H9 (cell line): ENCODE results near the gene GXYLT1. TPM values are rescaled to one million over a fixed set of nuclear protein-coding genes. Genes with fewer than 3 reads are reported as not detected.

ENCODE experiments used
- DNase-seq: peaks from one replicate; pipeline ENCODE4 v3.0.0-alpha.2; 2017
- H2AFZ ChIP-seq: one replicate; pipeline ENCODE4 v1.6.1; 2013; ENCODE audit warnings: mild to moderate bottlenecking, low read length, control low read depth, moderate library complexity
- H2AK5ac ChIP-seq: 2 replicates; pipeline ENCODE4 v1.6.1; 2013; ENCODE audit warnings: low read length, control low read depth, mixed read lengths; ENCODE audit not compliant: insufficient read length
- H2BK120ac ChIP-seq: one replicate; pipeline ENCODE4 v1.6.1; 2013; ENCODE audit warnings: low read depth, mild to moderate bottlenecking, low read length, control low read depth, inconsistent platforms; ENCODE audit not compliant: poor library complexity, severe bottlenecking
- H2BK12ac ChIP-seq: 2 replicates; pipeline ENCODE4 v1.6.1; 2013; ENCODE audit warnings: low read length, control low read depth, mixed read lengths, low read depth; ENCODE audit not compliant: insufficient read length
- H2BK15ac ChIP-seq: 2 replicates; pipeline ENCODE4 v1.6.1; 2013; ENCODE audit warnings: low read depth, low read length, control low read depth
- H2BK20ac ChIP-seq: one replicate; pipeline ENCODE4 v1.6.1; 2013; ENCODE audit warnings: low read depth, mild to moderate bottlenecking, low read length, control low read depth, inconsistent platforms; ENCODE audit not compliant: poor library complexity, severe bottlenecking
- H2BK5ac ChIP-seq: 2 replicates; pipeline ENCODE4 v1.6.1; 2013; ENCODE audit warnings: low read length, control low read depth, mixed read lengths; ENCODE audit not compliant: insufficient read length
- H3K14ac ChIP-seq: 2 replicates; pipeline ENCODE4 v1.6.1; 2013; ENCODE audit warnings: low read length, control low read depth; ENCODE audit not compliant: insufficient read depth
- H3K18ac ChIP-seq: 2 replicates; pipeline ENCODE4 v1.6.1; 2013; ENCODE audit warnings: low read depth, mild to moderate bottlenecking, mixed read lengths, low read length, control low read depth; ENCODE audit not compliant: insufficient read length
- H3K23ac ChIP-seq: 2 replicates; pipeline ENCODE4 v1.6.1; 2013; ENCODE audit warnings: low read length, control low read depth, mixed read lengths, low read depth; ENCODE audit not compliant: insufficient read length
- H3K23me2 ChIP-seq: 2 replicates; pipeline ENCODE4 v1.6.1; 2013; ENCODE audit warnings: low read depth, mild to moderate bottlenecking, mixed read lengths, low read length, control low read depth; ENCODE audit not compliant: insufficient read length, poor library complexity, severe bottlenecking
- H3K27ac ChIP-seq: 2 replicates; pipeline ENCODE4 v1.5.1; 2013; ENCODE audit warnings: low read length, control low read depth, mixed read lengths, low read depth; ENCODE audit not compliant: insufficient read length
- H3K27me3 ChIP-seq: 2 replicates; pipeline ENCODE4 v1.6.1; 2013; ENCODE audit warnings: low read length, control low read depth, inconsistent platforms; ENCODE audit not compliant: insufficient read depth
- H3K4ac ChIP-seq: 2 replicates; pipeline ENCODE4 v1.6.1; 2013; ENCODE audit warnings: low read depth, mild to moderate bottlenecking, control low read depth, inconsistent platforms, low read length, moderate library complexity
- H3K4me1 ChIP-seq: 2 replicates; pipeline ENCODE4 v1.6.1; 2013; ENCODE audit warnings: low read length, control low read depth, inconsistent platforms; ENCODE audit not compliant: insufficient read depth
- H3K4me2 ChIP-seq: 2 replicates; pipeline ENCODE4 v1.6.1; 2013; ENCODE audit warnings: low read length, control low read depth, mixed read lengths; ENCODE audit not compliant: insufficient read length, insufficient read depth
- H3K56ac ChIP-seq: 2 replicates; pipeline ENCODE4 v1.6.1; 2013; ENCODE audit warnings: low read depth, mild to moderate bottlenecking, mixed read lengths, low read length, control low read depth; ENCODE audit not compliant: insufficient read length
- H3K79me1 ChIP-seq: 2 replicates; pipeline ENCODE4 v1.6.1; 2013; ENCODE audit warnings: low read depth, mild to moderate bottlenecking, moderate library complexity, low read length, control low read depth, inconsistent platforms; ENCODE audit not compliant: insufficient read depth, poor library complexity, severe bottlenecking
- H3K79me2 ChIP-seq: 2 replicates; pipeline ENCODE4 v1.6.1; 2013; ENCODE audit warnings: low read length, control low read depth, inconsistent platforms; ENCODE audit not compliant: insufficient read depth
- H3K9ac ChIP-seq: 2 replicates; pipeline ENCODE4 v1.6.1; 2013; ENCODE audit warnings: low read length, control low read depth, mixed read lengths; ENCODE audit not compliant: insufficient read length; ENCODE audit errors: extremely low read depth
- H3K9me3 ChIP-seq: one replicate; pipeline ENCODE4 v1.6.1; 2013; ENCODE audit warnings: low read depth, low read length, inconsistent platforms; ENCODE audit not compliant: control insufficient read depth
- H3T11ph ChIP-seq: one replicate; pipeline ENCODE4 v1.6.1; 2013; ENCODE audit warnings: mild to moderate bottlenecking, low read length, control low read depth, inconsistent platforms
- H4K20me1 ChIP-seq: one replicate; pipeline ENCODE4 v1.6.1; 2013; ENCODE audit not compliant: control insufficient read depth, insufficient read length, insufficient read depth
- H4K5ac ChIP-seq: 2 replicates; pipeline ENCODE4 v1.6.1; 2013; ENCODE audit warnings: low read depth, mild to moderate bottlenecking, mixed read lengths, low read length, control low read depth; ENCODE audit not compliant: insufficient read length
- H4K8ac ChIP-seq: replicated peaks from 2 replicates; pipeline ENCODE4 v1.6.1; 2013; ENCODE audit warnings: low read length, control low read depth, mixed read lengths, low read depth; ENCODE audit not compliant: insufficient read length
- H4K91ac ChIP-seq: 2 replicates; pipeline ENCODE4 v1.6.1; 2013; ENCODE audit warnings: low read depth, mild to moderate bottlenecking, moderate library complexity, mixed read lengths, low read length, control low read depth; ENCODE audit not compliant: insufficient read length
- H3K27ac Mint-ChIP-seq, 3 experiments: 2 replicates in 2 of 3; 3 replicates in 1 of 3; pipeline ENCODE4 v1.8.0; 2020 to 2021; ENCODE audit warnings: mixed read lengths in 3 of 3, mild to moderate bottlenecking in 1 of 3, moderate library complexity in 1 of 3
- H3K27me3 Mint-ChIP-seq: 2 replicates; pipeline ENCODE4 v1.8.0; 2021; ENCODE audit warnings: low read depth, mild to moderate bottlenecking, moderate library complexity, mixed read lengths
- H3K36me3 Mint-ChIP-seq, 3 experiments: 2 replicates in 2 of 3; 3 replicates in 1 of 3; pipeline ENCODE4 v1.8.0; 2020 to 2021; ENCODE audit warnings: low read depth in 3 of 3, mixed read lengths in 3 of 3; ENCODE audit not compliant: insufficient read depth in 1 of 3
- H3K4me1 Mint-ChIP-seq, 2 experiments: 2 replicates each; pipeline ENCODE4 v1.8.0; 2020; ENCODE audit warnings: mixed read lengths in 2 of 2
- H3K4me3 Mint-ChIP-seq, 2 experiments: 2 replicates in 1 of 2; 3 replicates in 1 of 2; pipeline ENCODE4 v1.8.0; 2020 to 2021; ENCODE audit warnings: mild to moderate bottlenecking in 2 of 2, mixed read lengths in 2 of 2, moderate library complexity in 1 of 2
- H3K9me3 Mint-ChIP-seq, 2 experiments: 2 replicates in 1 of 2; 3 replicates in 1 of 2; pipeline ENCODE4 v1.8.0; 2020; ENCODE audit warnings: mild to moderate bottlenecking in 2 of 2, mixed read lengths in 2 of 2, moderate library complexity in 1 of 2
- CTCF ChIP-seq: fragments of 200-600 bp; sonication (generic); conservative IDR thresholded peaks from 3 replicates; pipeline ENCODE4 v1.8.0; 2021; ENCODE audit warnings: antibody characterized with exemption, mild to moderate bottlenecking
- WGBS: extraction: QIAGEN DNeasy Blood & Tissue Kit; methylation state at CpG from one replicate; pipeline ENCODE4 v1.1.7; 2013; ENCODE audit warnings: missing lambda C conversion rate, low lambda C conversion rate, mixed read lengths; ENCODE audit not compliant: insufficient read length; ENCODE audit errors: extremely low coverage; 5-methylcytosine and 5-hydroxymethylcytosine counted together
- total RNA-seq: library from RNA; stranded (reverse); gene quantifications from 2 replicates; pipeline ENCODE4 v1.2.1, GENCODE V29; 2021

GXYLT1 gene
- total RNA-seq, 1 experiment from 2014 or later, result 14.5 TPM

GRCh38 chr12:42128888-42129287 lies 15.8 kb downstream of the GXYLT1 start:
- Histone ChIP-seq H3T11ph (no peak overlapping the region), H4K5ac (no peak overlapping the region), H3K9ac (no peak overlapping the region), H3K14ac (no peak overlapping the region), H3K4ac (no peak overlapping the region), H3K56ac (no peak overlapping the region), H2BK20ac (no peak overlapping the region), H3K23ac (no peak overlapping the region), H3K9me3 (no peaks in the 10 kb centered on the region), H3K27me3 (no peaks in the 10 kb centered on the region), H2BK120ac (no peak overlapping the region), H3K79me1 (no peaks in the 10 kb centered on the region), H4K8ac (no peak overlapping the region), H3K23me2 (no peaks in the 10 kb centered on the region), H3K18ac (no peak overlapping the region), H3K4me2 (no peak overlapping the region), H3K4me1 (peaks cover 4% of the 10 kb centered on the region; the same call in 1 of the 2 replicates), H3K79me2 (no peaks in the 10 kb centered on the region), H2BK15ac (no peak overlapping the region), H2BK5ac (no peak overlapping the region), H2AFZ (no peak overlapping the region), H4K91ac (no peak overlapping the region), H3K27ac (no peak overlapping the region), H4K20me1 (no peaks in the 10 kb centered on the region), H2BK12ac (no peak overlapping the region), H2AK5ac (no peak overlapping the region)
- WGBS, result no CpG with 5 or more reads among the region's 6 CpGs
- H3K4me1 Mint-ChIP-seq, result peaks cover 7 to 12% of the 10 kb centered on the region in 2 experiments; a peak in 3 of 4 replicates
- no peak for TF ChIP-seq CTCF
- no peaks in the 10 kb centered on the region for H3K9me3 Mint-ChIP-seq
- H3K36me3 Mint-ChIP-seq, result no peaks in the 10 kb centered on the region
- DNase-seq, result no peak
- no peak overlapping the region for H3K4me3 Mint-ChIP-seq
- H3K27me3 Mint-ChIP-seq, result no peaks in the 10 kb centered on the region
- no peak overlapping the region for H3K27ac Mint-ChIP-seq
